Prostate gland (tissue), 2 donors: ENCODE measurements around the gene SMARCB1. TPM values are rescaled to one million over a fixed set of nuclear protein-coding genes. Genes with fewer than 3 reads are reported as not detected.

Experiments used
- DNase-seq: peaks from one replicate; pipeline ENCODE4 v3.0.0-alpha.2; 2019; ENCODE audit warnings: low spot score
- H3K27ac ChIP-seq, 2 donors: fragments of 200-600 bp; sonication (generic); 2 replicates each; pipeline ENCODE4 v1.5.1; 2017 to 2019
- H3K27me3 ChIP-seq: fragments of 200-600 bp; sonication (generic); replicated peaks from 2 replicates; pipeline ENCODE4 v1.5.1; 2019; ENCODE audit not compliant: insufficient read depth
- H3K36me3 ChIP-seq, 2 donors: fragments of 200-600 bp; sonication (generic); 1 replicate in 1 of 2; 2 replicates in 1 of 2; pipeline versions ENCODE4 v1.5.1 to v1.8.1; 2017 to 2019
- H3K4me1 ChIP-seq: fragments of 200-600 bp; sonication (generic); replicated peaks from 2 replicates; pipeline ENCODE4 v1.5.1; 2019
- H3K4me3 ChIP-seq, 2 donors: fragments of 200-600 bp; sonication (generic); 2 replicates each; pipeline ENCODE4 v1.5.1; 2017 to 2019
- H3K9me3 ChIP-seq: fragments of 200-600 bp; sonication (generic); 2 replicates; pipeline ENCODE4 v1.5.1; 2017
- POLR2A ChIP-seq: fragments of 450-650 bp; IDR thresholded peaks from one replicate; pipeline ENCODE4 v1.6.1; 2016; ENCODE audit warnings: antibody characterized with exemption, mild to moderate bottlenecking
- POLR2AphosphoS5 ChIP-seq: sonication (generic); formaldehyde crosslinking; IDR thresholded peaks from one replicate; pipeline ENCODE4 v1.6.1; 2017; ENCODE audit warnings: antibody characterized with exemption
- WGBS: methylation state at CpG from one replicate; pipeline ENCODE4 v1.1.5; 2018; 5-methylcytosine and 5-hydroxymethylcytosine counted together
- intact Hi-C: fragments of 100-400 bp; cut with DNase I; formaldehyde crosslinking; loops from one replicate; pipeline ENCODE4 v1.14.2; 2022
- total RNA-seq, 2 donors: library from RNA; depleted of rRNA; stranded (reverse); fragments of >200 nt; gene quantifications; one replicate each; pipeline ENCODE4 v1.1.0, GENCODE V29; 2016
- TF ChIP-seq, protein P1 (sequence below), 4 experiments: fragments of 200-600 bp in 2 of 4; fragments of 450-650 bp in 2 of 4; sonication (generic) in 2 of 4; IDR thresholded peaks; 1 replicate in 3 of 4; 2 replicates in 1 of 4; pipeline ENCODE4 v1.5.1; 2016 to 2019; ENCODE audit warnings: antibody characterized with exemption in 4 of 4, mild to moderate bottlenecking in 2 of 4, moderate library complexity in 2 of 4

SMARCB1 gene
- total RNA-seq, 2 donors from 2014 or later: 77.2 to 136 TPM

DNA sequence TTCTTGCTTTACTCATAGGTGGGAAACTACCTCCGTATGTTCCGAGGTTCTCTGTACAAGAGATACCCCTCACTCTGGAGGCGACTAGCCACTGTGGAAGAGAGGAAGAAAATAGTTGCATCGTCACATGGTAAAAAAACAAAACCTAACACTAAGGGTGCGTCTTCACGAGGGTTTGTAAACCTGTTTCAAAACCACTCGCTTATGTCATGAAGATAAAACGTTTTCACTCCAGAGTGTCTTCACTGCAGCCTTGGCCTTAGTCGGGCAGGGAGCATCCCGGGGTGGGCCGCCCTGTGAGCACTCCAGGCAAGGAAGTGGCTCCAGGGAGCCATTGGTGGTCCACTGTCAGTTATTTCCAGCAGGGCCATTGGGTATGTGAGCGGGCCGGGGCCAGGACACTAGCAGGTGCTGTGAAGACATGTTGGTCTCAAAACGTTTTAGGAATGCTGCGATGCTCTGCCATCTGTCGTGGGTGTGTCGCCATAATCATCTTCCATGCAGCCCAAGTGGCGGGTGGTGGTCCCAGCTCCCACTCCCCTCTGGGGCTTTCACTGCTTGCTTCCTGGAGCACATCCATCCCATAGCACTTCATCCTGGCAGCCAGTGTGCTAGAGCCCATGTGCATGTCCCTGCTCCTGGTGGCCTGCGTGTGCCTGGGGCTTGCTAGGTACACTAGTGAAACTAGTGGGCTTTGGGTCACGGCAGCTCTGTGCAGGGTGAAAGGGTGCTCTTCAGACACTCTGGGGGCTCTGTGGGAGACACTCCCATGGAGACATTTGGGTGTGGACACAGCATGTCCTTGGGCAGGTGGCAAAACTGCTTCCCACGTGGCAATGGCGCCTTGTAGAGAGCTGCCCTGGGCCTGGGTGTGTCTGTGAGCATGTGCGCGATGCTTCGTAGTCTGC lies 5.2 kb downstream of the SMARCB1 start:
- DNase-seq: no peak
- TF ChIP-seq POLR2AphosphoS5 (no peak), POLR2A (no peak)
- TF ChIP-seq, protein P1, sequence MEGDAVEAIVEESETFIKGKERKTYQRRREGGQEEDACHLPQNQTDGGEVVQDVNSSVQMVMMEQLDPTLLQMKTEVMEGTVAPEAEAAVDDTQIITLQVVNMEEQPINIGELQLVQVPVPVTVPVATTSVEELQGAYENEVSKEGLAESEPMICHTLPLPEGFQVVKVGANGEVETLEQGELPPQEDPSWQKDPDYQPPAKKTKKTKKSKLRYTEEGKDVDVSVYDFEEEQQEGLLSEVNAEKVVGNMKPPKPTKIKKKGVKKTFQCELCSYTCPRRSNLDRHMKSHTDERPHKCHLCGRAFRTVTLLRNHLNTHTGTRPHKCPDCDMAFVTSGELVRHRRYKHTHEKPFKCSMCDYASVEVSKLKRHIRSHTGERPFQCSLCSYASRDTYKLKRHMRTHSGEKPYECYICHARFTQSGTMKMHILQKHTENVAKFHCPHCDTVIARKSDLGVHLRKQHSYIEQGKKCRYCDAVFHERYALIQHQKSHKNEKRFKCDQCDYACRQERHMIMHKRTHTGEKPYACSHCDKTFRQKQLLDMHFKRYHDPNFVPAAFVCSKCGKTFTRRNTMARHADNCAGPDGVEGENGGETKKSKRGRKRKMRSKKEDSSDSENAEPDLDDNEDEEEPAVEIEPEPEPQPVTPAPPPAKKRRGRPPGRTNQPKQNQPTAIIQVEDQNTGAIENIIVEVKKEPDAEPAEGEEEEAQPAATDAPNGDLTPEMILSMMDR (IDR thresholded peaks at IDR 0.05): no peak
- WGBS: 75% methylated on average over 25 of the region's 25 CpGs
- no peaks in the 10 kb centered on the region for H3K27me3 ChIP-seq
- peaks cover 6% of the 10 kb centered on the region for H3K4me1 ChIP-seq
- no peaks in the 10 kb centered on the region for H3K9me3 ChIP-seq
- intact Hi-C loops: no loop called here
- H3K4me3 ChIP-seq: no peak overlapping the region
- H3K27ac ChIP-seq: peak overlapping the region in 1 of 2 donors; percentile 38
- H3K36me3 ChIP-seq: no peaks in the 10 kb centered on the region

DNA sequence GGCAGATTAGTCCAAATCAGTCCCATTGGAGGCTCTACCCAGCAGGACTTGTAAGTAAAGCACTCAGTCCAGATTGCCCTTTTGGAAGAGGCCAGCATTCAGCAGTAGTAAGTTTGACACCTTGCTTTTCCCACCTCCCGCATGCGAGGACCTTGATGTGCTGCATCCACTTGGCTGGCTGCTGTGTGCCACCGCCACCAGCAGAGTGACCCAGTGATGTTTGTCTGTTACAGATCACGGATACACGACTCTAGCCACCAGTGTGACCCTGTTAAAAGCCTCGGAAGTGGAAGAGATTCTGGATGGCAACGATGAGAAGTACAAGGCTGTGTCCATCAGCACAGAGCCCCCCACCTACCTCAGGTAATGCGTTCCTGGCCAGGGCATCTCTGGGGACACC lies 6.6 kb downstream of the SMARCB1 start:
- WGBS: 94% methylated on average over 8 of the region's 8 CpGs
- Histone ChIP-seq H3K9me3 (no peaks in the 10 kb centered on the region), H3K27ac (no peak overlapping the region), H3K36me3 (no peaks in the 10 kb centered on the region), H3K4me3 (no peak overlapping the region), H3K27me3 (no peaks in the 10 kb centered on the region), H3K4me1 (peaks cover 6% of the 10 kb centered on the region)
- no peak for DNase-seq
- TF ChIP-seq, protein P1 (IDR thresholded peaks at IDR 0.05): no peak
- TF ChIP-seq POLR2AphosphoS5 (no peak), POLR2A (no peak)
- intact Hi-C loops: no loop called here

DNA sequence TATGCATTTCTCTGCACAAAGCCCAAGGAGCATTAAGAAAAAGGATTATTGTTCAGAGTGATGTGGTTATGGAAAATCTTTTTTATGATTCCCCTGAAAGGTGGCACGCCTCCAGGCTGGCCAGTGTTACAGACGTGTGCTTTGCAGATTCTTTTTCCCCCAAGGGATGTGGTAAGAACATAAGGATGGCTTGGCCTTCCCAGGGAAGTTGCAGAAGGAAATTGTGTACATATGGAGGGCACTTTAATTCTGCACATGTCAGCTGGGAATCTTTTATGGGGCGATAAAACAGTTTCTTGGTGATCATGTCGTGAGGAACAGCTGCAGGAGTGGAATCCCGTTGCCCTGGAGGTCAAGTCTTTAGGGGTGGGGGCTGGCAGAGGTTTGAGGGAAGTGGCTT lies 9.7 kb downstream of the SMARCB1 start:
- Histone ChIP-seq H3K27me3 (no peaks in the 10 kb centered on the region), H3K27ac (no peak overlapping the region), H3K9me3 (no peaks in the 10 kb centered on the region), H3K36me3 (peaks cover 6 to 7% of the 10 kb centered on the region in 2 donors), H3K4me1 (peaks cover 6% of the 10 kb centered on the region), H3K4me3 (no peak overlapping the region)
- no peak for DNase-seq
- no peak for TF ChIP-seq POLR2A
- TF ChIP-seq, protein P1 (IDR thresholded peaks at IDR 0.05): no peak
- TF ChIP-seq POLR2AphosphoS5: no peak
- WGBS: 54% methylated on average over 5 of the region's 5 CpGs
- intact Hi-C loops: no loop called here

DNA sequence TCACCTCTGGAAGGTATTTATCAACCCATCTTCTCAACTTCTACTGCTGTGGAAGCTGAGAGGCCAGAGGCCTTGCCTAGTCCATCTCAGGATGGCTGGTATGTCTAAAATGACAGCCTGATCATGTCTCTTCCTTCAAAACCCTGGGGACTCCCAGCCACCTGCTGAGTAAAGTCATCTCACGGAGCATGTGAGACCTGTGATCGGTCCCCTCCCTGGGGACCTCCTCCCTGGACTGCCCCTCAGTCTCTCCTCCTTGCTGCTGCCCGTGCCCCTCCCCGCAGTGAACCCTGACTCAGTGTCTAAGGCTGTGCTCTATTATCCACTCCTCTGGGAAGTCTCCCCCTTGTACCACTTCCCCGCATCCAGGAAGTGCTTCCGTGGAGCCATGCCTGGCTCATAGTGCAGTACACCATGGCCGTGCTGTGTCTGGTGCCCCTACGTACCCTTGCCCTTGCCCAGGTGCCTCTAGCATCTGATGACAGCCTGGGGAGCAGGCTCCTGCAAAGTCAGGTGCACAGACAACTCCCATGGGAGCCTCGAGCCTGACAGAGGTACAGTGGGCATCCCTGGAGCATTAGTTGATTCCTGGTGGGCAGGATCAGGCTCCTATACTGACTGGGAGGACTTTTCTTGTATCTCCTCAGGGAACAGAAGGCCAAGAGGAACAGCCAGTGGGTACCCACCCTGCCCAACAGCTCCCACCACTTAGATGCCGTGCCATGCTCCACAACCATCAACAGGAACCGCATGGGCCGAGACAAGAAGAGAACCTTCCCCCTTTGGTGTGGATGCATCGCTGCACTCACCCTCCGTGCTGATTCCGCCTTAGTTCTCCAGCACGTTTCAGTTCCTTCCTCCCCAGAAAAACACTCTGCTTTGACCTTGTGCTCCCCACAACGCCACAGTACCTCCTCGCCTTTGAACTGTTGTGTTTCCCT lies 13.8 kb downstream of the SMARCB1 start:
- intact Hi-C loops: no loop called here
- H3K27ac ChIP-seq: no peak overlapping the region
- H3K4me3 ChIP-seq: no peak overlapping the region
- peaks cover 17 to 27% of the 10 kb centered on the region in 2 donors for H3K36me3 ChIP-seq
- no peaks in the 10 kb centered on the region for H3K27me3 ChIP-seq
- no peak for DNase-seq
- TF ChIP-seq, protein P1 (IDR thresholded peaks at IDR 0.05): no peak
- TF ChIP-seq POLR2AphosphoS5 (no peak), POLR2A (no peak)
- WGBS: 94% methylated on average over 18 of the region's 18 CpGs
- no peaks in the 10 kb centered on the region for H3K9me3 ChIP-seq
- no peaks in the 10 kb centered on the region for H3K4me1 ChIP-seq
